CD4-positive, alpha-beta T cell treated with Interleukin-6 for 4 hours (primary cell): Measurements from ENCODE around the gene WLS.

Experiments
- DNase-seq: peaks from one replicate; pipeline ENCODE4 v3.0.0-alpha.2; 2020; ENCODE audit warnings: mixed read lengths

The WLS gene

GRCh38 chr1:68128157-68128556, 104.2 kb downstream of the WLS start:
- DNase-seq = no peak

- DNase-seq = no peak
These were observed 110.8 kb downstream of the WLS start for GRCh38 chr1:68121536-68121935.

GRCh38 chr1:68120136-68120791, 112.1 kb downstream of the WLS start:
- no peak for DNase-seq

GRCh38 chr1:68119445-68119844, 112.9 kb downstream of the WLS start:
- no peak for DNase-seq

GRCh38 chr1:68117416-68117815, 114.9 kb downstream of the WLS start:
- DNase-seq = no peak

GRCh38 chr1:68116643-68117235, 115.6 kb downstream of the WLS start:
- DNase-seq = peak; percentile 47

GRCh38 chr1:68115308-68115707, 117.0 kb downstream of the WLS start:
- no peak for DNase-seq

- no peak for DNase-seq
These were observed 118.4 kb downstream of the WLS start for GRCh38 chr1:68113966-68114365.

- DNase-seq = no peak
These were observed 119.5 kb downstream of the WLS start for GRCh38 chr1:68112835-68113243.

- no peak for DNase-seq
These were observed 120.5 kb downstream of the WLS start for GRCh38 chr1:68111519-68112436.

GRCh38 chr1:68107771-68108170, 124.6 kb downstream of the WLS start:
- DNase-seq = no peak

GRCh38 chr1:68103884-68104554, 128.3 kb downstream of the WLS start:
- DNase-seq = no peak

- no peak for DNase-seq
These were observed 129.2 kb downstream of the WLS start for GRCh38 chr1:68103011-68103545.

GRCh38 chr1:68101829-68102228, 130.5 kb downstream of the WLS start:
- no peak for DNase-seq

- DNase-seq = no peak
These were observed 131.8 kb downstream of the WLS start for GRCh38 chr1:68100571-68100970.

GRCh38 chr1:68093737-68094136, 138.6 kb downstream of the WLS start:
- DNase-seq = no peak

GRCh38 chr1:68087184-68087583, 145.1 kb downstream of the WLS start:
- DNase-seq = no peak

- DNase-seq = no peak
These were observed 146.6 kb downstream of the WLS start for GRCh38 chr1:68085752-68086151.

- no peak for DNase-seq
These were observed 148.6 kb downstream of the WLS start for GRCh38 chr1:68083686-68084085.

GRCh38 chr1:68081775-68082283, 150.5 kb downstream of the WLS start:
- DNase-seq = no peak

GRCh38 chr1:68078647-68079046, 153.7 kb downstream of the WLS start:
- DNase-seq = no peak
